Measurements from ENCODE around the gene PCDHA5.
"Not testable (repeated sequence)": the region's sequence is repeated elsewhere in the genome, so short reads cannot be mapped to it uniquely, and the experiment has no call there.

The PCDHA5 gene

GRCh38 chr5:140821375-140822280 lies at the start of gene PCDHA5:
Gene PCDHA5 (plus strand): TSS chr5:140821613.
- DNase-seq (ENCODE audit: low spot score), result peak; percentile 72

GRCh38 chr5:140780512-140780911 lies 40.9 kb upstream of the PCDHA5 start:
- no peak for DNase-seq (ENCODE audit: low spot score)

- peak; percentile 62 for DNase-seq (ENCODE audit: low spot score)
These were observed 35.3 kb upstream of the PCDHA5 start, which contains the start of gene PCDHA1 for GRCh38 chr5:140785905-140786686. Gene PCDHA1 (plus strand): TSS chr5:140786140.

- not testable (repeated sequence) for DNase-seq (ENCODE audit: low spot score)
These were observed 34.0 kb upstream of the PCDHA5 start for GRCh38 chr5:140787422-140787821.

GRCh38 chr5:140787849-140788504 lies 33.4 kb upstream of the PCDHA5 start:
- DNase-seq (ENCODE audit: low spot score), result not testable (repeated sequence)

- DNase-seq (ENCODE audit: low spot score), result no peak
These were observed 30.3 kb upstream of the PCDHA5 start for GRCh38 chr5:140791089-140791488.

GRCh38 chr5:140794595-140795258 lies 26.7 kb upstream of the PCDHA5 start, which contains the start of gene PCDHA2:
Gene PCDHA2 (plus strand): TSS chr5:140794852.
- peak; percentile 86 for DNase-seq (ENCODE audit: low spot score)

GRCh38 chr5:140795259-140795641 lies 26.2 kb upstream of the PCDHA5 start:
- peak; percentile 96 for DNase-seq (ENCODE audit: low spot score)

GRCh38 chr5:140796072-140796717 lies 25.2 kb upstream of the PCDHA5 start:
- DNase-seq (ENCODE audit: low spot score), result not testable (repeated sequence)

GRCh38 chr5:140796718-140797095 lies 24.7 kb upstream of the PCDHA5 start:
- no peak for DNase-seq (ENCODE audit: low spot score)

GRCh38 chr5:140800816-140801493 lies 20.5 kb upstream of the PCDHA5 start, which contains the start of gene PCDHA3:
Gene PCDHA3 (plus strand): TSS chr5:140801057.
- DNase-seq (ENCODE audit: low spot score), result no peak

- no peak for DNase-seq (ENCODE audit: low spot score)
These were observed 19.9 kb upstream of the PCDHA5 start for GRCh38 chr5:140801494-140801841.

GRCh38 chr5:140802381-140802780 lies 19.0 kb upstream of the PCDHA5 start:
- not testable (repeated sequence) for DNase-seq (ENCODE audit: low spot score)

- DNase-seq (ENCODE audit: low spot score), result no peak
These were observed 18.6 kb upstream of the PCDHA5 start for GRCh38 chr5:140802781-140803271.

GRCh38 chr5:140806834-140807775 lies 14.3 kb upstream of the PCDHA5 start, which contains the start of gene PCDHA4:
Gene PCDHA4 (plus strand): TSS chr5:140807068.
- peak; percentile 71 for DNase-seq (ENCODE audit: low spot score)

GRCh38 chr5:140808241-140808888 lies 13.0 kb upstream of the PCDHA5 start:
- DNase-seq (ENCODE audit: low spot score), result not testable (repeated sequence)

GRCh38 chr5:140808889-140809291 lies 12.5 kb upstream of the PCDHA5 start:
- no peak for DNase-seq (ENCODE audit: low spot score)

GRCh38 chr5:140822281-140822629 lies 842 bp downstream of the PCDHA5 start:
- DNase-seq (ENCODE audit: low spot score), result no peak

GRCh38 chr5:140822969-140823368 lies 1.6 kb downstream of the PCDHA5 start:
- not testable (repeated sequence) for DNase-seq (ENCODE audit: low spot score)

Data from HuH-7 (cell line).